GM19043 (cell line): ENCODE data around the gene ANGPTL2.

Source experiments
- ATAC-seq: cut with Tn5 transposase; IDR thresholded peaks from one replicate; pipeline ENCODE4 v1.9.1; 2021; ENCODE audit warnings: low read depth; ENCODE audit not compliant: unreplicated experiment

ANGPTL2 gene

GRCh38 chr9:127137640-127138360 is 15.4 kb upstream of the ANGPTL2 start:
- ATAC-seq = no peak

DNA sequence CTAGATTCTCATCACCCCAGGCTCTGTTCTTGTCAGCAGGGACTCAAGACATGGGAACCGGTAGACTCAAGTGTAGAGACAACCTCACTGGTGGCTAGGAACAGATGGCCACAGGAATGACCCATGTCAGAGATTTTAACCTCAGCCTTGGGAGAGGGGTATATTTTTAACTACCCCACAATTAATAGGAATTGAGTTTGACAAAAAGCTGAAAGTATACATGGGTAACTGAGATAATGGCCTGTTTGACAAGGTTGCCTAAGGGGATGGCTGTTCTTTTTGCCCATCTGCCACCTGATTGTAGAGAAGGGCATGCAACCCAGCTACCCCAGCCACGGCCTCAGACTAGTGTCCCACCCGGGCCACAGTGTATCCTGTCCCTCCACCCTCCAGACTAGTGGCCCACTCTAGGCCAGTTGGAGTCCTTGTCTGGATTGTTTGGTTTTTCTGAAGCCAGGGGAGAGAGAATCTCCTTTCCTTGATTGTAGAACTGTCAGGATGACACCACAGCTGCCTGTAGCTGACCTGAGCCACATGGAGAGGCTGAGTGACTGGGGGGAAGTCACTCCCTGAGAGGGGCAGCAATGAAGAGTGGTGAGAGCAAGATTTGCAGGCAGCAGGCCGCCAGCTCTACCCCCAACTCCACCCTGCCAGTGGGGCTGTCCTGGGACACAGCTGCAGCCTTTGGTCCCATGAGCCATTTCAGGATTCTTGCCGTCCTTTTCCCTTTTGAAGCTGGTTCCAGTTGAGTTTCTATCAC is 14.6 kb upstream of the ANGPTL2 start:
- ATAC-seq = no peak

- ATAC-seq = no peak
Measured at GRCh38 chr9:127136081-127136879, 13.8 kb upstream of the ANGPTL2 start.

GRCh38 chr9:127135056-127135745 is 12.8 kb upstream of the ANGPTL2 start:
- no peak for ATAC-seq

DNA sequence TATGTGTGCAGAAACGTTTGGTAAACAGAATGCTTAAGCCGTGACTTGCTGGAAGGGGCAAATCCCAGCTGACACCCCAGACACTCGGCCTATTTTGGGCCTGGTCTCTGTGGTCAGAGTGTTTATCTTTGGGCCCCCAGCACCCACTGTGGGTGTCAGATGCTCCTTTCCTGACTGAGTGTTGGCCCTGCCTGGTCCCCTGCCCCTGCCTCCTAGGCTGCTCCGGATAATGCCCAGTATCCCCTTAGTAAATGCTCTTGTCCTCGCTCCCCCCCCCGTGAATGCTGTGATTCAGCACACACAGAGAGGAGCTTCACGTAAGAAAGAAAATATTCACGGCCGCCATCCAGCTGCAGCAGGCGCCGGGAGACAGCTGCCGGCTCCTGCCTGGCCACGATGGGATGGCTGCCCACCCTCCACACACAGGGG is 11.3 kb upstream of the ANGPTL2 start:
- no peak for ATAC-seq

DNA sequence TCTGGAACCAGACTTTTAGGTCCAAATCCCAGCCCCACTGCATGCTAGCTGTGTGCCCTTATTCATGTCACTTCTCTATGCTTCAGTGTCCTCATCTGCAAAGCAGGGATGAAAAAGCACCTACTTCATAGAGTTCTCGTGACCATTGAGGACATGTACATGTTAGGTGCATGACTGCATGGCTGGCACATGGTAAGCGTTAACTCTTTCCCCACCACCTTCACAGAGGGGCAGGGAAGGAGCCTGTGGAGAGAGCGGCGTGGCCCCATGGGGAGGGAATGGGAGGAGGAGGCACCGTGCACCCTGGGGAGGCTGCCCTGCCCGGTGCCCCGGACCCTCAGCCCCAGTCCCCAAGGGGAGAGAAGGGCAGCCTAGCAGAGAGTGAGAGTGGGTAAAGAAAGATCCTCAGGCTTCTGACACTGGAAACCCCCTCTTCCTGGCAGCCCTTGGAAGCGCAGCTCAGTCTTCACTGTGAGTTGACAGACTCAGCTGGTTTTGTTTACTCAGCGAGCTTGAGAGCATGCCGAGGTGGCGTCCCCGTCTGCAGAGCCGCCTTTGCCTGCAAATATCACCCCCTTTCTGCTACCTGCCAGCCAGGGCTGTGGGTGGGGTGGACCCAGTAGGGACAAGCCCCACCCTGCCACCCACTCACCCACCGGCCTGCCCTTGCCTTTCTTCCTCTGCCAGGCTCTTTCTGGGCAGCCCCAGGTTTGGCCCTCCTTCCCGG is 10.6 kb upstream of the ANGPTL2 start:
- ATAC-seq = no peak

GRCh38 chr9:127132375-127132774 is 9.9 kb upstream of the ANGPTL2 start:
- no peak for ATAC-seq

GRCh38 chr9:127131871-127132270 is 9.4 kb upstream of the ANGPTL2 start:
- no peak for ATAC-seq

DNA sequence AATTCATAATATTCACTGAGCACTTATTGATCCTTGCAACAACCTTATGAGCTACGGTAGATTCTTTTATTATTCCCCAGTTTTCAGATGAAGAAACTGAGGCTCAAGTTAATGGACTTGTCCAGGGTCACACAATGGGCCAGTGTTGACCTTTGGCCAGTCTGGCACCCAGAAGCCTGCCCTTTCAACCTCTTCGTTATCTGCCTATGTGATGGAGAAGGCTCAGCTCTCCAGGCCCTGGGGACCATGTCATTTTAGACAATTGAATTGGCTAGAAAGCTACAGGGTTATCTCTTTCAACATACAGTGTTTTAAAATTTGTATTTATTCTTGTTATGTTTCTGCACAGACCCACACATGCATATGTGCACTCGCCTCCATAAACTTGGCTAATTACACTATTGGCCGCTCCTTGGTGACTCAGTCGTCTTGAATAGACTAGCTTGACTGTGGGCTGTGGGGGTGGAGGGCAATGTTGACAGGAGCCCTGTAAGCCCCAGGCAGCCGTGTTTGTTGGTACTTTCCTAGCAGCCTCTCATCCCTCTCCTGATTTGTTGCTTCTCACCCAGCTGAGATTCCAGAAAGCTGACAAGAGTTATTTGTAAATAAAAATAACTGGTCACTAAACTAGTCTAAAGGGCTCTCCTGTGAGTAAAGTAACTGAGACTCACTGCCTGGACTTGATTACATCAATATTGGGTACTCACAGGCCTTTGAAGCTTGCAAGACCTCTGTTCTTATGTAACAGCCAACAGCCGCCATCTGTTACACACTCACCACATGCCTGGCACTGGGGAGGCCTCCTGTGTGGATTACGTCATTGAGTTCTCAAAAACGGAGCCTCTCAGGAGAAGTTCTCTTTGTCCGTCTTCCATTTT is 8.5 kb upstream of the ANGPTL2 start:
- no peak for ATAC-seq

DNA sequence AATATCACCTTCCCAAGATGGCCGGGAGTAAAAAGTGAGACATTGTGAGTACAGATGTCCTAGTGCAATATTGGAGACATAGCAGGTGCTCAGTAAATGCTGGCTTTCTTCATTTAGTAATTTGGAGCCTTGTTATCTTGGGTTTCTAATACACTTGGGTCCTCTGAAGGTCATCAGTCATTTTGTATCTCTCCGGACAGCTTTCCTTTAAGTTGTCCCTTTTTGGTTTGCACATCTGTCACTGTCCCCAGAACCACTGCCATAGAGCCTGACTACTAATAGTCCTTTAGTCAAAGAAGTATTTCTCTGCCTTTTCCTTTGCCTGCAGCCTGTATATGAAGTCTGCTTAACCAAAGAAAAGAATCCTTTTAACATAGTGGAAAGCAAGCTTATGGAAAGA is 7.8 kb upstream of the ANGPTL2 start:
- ATAC-seq = no peak

- ATAC-seq = no peak
Measured at GRCh38 chr9:127129718-127130085, 7.3 kb upstream of the ANGPTL2 start.

- no peak for ATAC-seq
Measured at GRCh38 chr9:127129073-127129717, 6.8 kb upstream of the ANGPTL2 start.

GRCh38 chr9:127128341-127129072 is 6.1 kb upstream of the ANGPTL2 start:
- ATAC-seq = no peak

DNA sequence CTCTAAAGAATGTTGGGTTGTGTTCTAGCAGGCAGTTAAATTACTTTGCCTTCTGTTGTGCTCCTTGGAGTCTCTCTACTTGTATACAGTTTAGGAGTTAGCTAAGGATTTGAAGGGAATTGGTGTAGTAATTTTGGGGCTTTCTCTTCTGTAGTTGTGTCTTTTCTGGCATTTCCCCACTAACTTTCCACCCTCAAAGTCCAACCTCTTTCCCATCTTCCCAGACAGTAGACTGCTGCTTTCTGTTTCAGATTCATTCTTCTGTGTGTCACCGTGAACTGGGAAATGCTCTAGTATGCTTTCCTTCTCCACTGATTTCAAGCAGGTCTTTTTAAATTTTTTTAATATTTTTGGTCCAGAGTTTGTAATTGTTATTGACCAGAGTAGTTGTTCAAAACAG is 4.5 kb upstream of the ANGPTL2 start:
- no peak for ATAC-seq

DNA sequence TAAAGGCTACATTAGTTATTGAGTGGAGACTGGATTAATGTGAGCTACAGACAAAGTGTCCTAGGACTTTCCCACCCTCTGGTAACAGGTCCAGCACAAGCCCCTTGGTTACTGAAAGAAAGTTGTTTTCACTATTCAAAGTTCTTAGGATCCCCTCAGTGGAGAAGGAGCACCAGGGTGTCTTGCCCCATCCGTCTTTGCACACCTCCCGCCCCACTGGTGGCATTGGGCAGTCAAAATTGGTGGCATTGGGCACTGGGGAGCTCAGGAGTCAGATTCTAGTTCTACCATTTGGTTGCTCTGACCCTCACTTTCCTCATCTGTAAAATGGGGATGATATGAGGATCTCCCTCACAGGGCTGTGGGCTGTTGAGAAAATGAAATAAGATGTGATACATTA is 2.4 kb upstream of the ANGPTL2 start:
- ATAC-seq = no peak

DNA sequence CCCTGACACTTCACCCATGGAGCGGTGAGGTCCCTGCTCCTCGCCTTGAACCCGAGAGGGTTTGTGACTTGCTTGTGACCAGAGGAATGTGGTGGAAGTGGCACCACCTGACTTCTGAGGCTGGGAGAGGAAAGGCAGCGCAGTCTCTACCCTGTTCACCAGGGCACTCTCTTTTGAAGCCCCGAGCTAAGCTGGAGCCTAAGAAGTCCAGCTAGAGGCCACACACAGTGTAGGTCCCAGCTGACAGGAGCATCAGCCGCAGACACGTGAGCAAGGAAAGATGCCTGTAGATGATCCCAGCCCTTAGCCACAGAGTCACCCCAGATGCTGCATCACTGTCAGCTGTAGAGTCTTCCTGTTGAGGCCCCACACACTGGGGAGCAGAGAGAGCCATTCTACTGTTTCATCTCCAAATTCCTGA is 1.7 kb upstream of the ANGPTL2 start:
- no peak for ATAC-seq

DNA sequence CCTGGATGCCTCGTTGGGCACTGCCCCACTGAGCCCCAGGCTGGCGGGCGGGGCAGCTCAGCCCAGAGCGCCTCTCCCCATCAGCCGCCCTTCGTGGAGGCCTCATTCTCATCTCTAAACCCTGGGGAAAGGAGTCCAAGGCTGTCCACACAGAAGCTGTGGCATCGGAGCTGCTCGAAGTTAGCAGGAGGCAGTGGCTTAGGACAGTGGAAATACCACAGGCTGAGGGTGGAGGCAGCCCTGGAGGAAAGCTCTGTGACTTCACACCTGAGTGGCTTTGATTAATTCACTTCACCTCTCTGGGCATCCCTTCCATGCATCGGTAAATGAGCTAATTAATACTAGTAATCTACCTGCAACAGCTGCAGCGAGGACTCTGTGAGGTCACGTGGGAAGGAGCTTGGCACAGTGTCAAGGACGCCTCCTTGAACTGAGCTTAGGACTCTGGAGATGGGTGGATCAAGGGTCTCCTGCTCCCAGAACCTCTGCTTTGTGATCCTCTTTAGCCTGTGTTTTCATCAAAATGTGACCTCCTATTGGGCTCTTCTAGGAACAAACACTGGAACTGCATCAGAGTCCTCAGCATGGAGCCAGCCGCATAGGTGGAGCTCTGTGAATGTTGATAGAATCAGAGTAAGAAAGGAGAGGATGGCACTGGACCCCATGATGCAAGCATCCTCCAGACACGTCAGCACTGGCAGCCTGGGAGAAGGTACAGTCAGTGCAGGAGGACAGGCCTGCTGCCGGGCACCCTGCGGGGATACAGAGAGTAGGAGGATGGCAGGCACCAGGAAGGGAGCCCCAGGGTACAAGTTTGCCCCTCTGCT is 842 bp upstream of the ANGPTL2 start:
- ATAC-seq = no peak
